GM21737 (cell line): ENCODE measurements around the gene CMIP.
"Not testable (repeated sequence)": the region's sequence is repeated elsewhere in the genome, so short reads cannot be mapped to it uniquely, and the experiment has no call there.

Source experiments
- ATAC-seq: cut with Tn5 transposase; IDR thresholded peaks from one replicate; pipeline ENCODE4 v1.9.1; 2021; ENCODE audit warnings: mild to moderate bottlenecking, moderate library complexity; ENCODE audit not compliant: unreplicated experiment

The CMIP gene

DNA sequence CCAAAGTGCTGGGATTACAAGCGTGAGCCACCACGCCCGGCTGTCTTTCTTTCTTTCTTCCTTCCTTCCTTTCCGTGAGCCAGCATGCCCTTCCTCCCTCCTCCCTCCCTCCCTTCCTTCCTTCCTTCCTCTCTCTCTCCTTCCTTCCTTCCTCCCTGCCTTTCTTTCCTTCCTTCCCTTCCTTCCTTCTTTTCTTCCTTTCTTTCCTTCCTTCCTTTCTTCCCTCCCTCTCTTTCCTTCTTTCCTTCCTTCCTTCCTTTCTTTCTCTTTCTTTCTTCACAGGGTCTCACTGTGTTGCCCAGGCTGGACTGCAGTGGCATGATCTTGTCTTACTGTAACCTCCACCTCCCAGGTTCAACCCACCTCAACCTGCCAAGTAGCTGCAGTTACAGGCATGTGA is 283.8 kb downstream of the CMIP start:
- ATAC-seq = no peak

DNA sequence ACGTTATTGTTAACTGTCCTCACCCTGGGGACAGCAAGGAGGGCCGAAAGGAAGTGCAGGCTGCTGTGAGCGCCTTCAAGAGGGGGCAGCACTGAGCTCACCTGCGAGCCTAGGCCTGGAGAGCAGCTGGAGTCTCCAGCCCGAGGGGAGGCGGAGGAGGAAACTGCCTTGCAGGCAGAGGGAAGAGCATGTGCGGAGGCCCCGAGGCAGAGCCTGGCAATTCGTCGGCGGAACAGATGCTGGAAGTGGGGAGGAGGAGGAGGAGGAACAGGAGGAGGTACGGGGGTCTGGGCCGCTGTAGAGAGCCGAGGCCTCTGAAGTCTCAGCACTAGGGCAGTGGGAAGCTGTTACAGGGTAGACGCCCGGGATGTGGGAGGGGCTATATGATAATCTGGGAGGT is 284.8 kb downstream of the CMIP start:
- no peak for ATAC-seq

DNA sequence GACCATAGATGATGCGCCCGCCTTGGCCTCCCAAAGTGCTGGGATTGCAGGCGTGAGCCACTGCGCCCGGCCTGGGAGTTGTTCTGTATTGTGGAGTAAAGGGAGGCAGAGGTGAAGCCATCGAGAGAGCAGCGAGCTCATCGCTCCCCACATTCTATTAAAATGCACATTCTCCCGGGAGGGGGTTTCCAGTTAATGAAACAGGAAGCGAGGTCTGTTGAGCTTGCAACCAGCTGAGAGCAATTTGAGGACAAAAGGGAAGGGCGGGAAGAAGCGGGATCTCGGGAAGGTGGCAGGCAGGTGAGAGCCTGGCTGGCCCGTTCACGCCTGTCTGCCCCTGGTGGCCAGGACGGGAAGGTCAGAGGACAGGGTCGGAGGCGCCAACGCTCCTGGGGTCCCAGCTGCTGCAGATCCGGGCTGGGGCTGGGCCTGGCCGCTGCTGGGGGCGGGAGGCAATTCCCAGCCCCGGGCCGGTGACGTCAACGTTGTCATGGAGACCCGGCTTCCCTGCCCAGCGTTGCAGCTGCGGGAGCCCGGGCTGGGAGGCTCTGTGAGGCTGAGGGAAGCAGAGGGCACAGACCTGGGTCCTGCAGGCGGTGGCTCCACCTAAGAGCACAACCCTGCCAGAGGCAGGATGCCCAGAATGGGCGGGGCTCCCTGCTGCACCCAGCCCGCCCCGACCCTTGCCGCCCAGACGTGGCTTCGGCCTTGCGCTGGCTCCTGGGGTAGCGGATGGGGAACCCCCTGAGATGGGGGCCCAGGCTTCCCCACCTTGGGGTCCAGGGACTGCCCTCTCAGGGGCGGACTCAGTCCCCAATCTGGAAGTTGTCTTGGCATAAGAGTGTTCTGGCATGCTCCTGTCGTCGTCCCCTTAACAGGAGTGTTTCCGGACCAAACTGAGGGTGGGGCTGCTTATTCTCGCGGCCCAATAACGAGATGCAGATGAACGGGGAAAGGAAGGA is 285.8 kb downstream of the CMIP start:
- peak; percentile 65 for ATAC-seq

DNA sequence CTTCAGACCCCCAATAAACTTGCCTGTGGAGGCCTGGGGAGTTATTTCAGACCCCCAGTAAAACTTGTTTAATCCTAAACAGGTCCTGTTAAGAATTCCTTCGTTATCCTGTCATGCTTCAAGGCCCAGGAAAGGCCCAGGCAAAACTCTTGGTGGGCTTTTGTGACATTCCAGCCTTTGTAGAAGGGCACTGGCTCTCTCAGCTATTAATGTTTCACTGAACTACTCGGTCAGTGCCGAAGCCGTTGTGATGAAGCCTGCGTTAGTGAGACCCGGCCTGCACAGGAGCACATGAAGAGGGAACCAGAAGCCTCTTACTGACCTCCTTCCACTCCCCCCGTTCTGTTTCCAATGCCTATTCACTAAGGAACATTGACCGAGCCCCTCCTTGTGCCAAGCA is 287.0 kb downstream of the CMIP start:
- ATAC-seq = no peak

DNA sequence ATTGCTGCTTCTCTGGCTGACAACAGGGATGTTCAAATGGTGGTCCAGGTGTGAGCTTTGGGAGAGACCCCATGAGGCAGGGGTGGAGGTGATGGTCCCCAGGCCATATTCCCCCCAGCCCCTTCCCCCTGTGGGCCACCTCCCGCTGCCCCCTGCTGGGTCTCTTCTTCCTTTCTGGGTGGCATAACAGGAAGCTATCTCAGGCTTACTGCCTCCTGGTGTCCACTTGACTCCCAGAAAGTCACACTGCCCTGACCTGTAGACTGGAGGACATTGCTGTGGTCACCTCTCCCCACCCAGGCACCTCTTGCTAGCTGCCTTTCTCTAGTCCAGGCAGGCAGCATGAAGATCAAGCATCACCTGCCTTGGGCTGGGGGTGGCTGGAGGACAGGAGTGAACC is 288.1 kb downstream of the CMIP start:
- no peak for ATAC-seq

DNA sequence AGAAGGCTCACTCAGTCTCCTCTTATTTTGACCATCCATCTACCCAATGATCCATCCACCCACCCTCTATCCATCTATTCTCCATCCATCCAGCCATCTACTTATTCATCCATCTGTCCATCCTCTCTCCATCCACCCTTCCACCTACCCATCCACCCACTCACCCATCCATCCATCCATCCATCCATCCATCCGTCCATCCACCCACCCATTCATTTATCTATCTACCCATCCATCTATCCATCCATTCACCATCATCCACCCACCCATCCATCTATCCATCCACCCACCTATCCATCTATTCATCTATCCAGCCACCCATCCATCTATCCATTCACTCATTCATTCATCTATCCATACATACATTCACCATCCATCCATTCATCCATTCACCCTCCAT is 288.7 kb downstream of the CMIP start:
- no peak for ATAC-seq

DNA sequence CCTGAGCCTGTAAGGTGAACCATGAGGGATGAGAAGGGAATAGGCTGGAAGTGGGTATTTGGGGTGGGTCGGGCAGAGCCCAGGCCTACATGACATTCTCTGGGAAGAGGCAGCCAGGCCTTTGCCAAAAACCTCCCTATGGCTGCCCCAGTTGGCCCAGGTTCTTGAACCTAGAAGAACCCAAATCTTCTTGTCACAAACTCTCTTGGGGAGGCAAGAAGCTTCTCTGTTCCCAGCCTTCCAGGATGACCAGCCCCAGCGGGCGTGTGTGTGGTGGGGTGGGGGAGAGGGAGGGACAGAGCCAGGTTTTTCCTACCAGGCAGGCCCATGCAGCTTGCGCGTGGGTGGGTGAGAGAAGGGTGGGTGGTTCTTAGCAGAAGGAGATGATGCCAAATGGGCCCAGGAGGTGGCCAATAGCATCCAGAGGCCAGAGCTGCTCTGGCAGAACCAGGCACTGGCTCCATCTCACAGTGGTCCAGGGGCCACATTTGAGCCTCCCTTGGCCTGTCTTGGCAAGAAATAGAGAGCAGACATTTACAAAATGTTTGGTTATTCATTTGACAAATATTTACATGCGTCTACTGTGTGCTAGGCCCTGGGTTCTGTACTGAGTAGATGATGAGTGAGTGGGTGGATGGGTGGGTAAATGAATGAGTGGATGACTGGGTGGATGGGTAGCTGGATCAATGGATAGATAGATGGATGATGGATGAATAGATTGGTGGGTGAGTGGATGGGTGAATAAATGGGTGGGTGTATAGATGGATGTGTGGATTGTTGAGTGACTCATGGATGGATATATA is 290.2 kb downstream of the CMIP start:
- ATAC-seq = no peak

DNA sequence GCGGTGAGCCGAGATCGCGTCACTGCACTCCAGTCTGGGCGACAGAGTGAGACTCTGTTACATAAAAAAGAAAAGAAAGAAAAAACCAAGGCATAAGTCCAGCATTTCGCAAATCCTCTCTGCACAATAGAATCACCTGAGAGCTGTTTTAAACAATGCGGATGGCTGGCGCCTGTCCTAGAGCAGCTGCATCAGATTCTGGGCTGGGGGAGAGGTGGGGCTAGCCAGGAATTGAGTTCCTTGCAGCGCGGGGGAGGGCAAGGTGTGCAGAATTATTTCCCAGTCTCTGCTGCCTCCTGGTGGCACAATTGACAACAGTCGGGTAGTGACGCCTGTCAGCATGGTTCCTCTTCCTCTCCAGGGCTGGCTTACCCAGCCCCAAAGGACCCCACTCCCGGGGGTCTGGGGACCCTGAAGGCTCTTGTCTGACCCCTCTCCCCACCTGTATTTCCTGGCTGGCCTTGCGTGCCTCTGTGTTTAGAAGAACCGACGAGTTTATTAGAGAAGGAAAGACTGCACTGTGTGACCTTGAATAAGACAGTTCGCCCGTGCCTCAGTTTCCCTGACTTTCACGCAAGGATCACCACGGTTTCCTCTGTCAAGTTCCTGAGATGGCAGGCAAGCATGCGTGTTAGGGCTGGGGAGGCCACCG is 293.4 kb downstream of the CMIP start:
- ATAC-seq = peak; percentile 56

DNA sequence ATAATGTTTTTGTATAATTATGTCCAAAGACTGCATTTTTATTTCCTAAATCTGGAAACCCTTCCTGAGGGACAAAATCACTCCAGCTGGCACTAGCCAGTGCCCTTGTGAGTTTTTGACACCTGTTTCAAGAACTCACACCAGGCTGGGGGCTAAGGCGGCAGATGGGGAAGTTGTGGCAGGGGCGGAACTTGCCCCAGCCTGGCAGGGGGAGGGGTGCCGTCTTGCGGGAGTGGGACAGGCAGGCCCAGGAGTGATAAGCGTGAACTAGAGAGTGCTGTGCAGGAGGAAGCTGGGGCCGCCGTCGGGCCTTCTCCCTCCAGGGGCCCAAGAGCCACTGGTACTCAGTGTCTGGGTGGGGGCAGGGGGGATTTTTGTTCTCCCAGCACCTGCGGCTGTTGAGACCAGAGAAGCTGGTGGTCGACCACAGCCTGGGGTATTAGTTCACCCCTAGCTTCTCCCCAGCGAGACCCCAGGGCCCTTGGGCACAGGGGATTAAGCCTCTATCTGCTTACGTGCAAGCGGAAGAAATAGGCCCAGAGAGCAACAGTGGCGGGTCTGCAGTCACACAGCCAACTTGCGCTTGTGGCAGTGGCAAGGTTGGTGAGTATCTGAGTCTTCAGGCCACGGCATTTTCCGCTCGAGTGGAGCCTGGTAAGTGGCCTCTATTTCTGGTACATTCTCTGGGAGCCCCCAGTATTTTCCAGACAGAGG is 294.3 kb downstream of the CMIP start:
- ATAC-seq = no peak

DNA sequence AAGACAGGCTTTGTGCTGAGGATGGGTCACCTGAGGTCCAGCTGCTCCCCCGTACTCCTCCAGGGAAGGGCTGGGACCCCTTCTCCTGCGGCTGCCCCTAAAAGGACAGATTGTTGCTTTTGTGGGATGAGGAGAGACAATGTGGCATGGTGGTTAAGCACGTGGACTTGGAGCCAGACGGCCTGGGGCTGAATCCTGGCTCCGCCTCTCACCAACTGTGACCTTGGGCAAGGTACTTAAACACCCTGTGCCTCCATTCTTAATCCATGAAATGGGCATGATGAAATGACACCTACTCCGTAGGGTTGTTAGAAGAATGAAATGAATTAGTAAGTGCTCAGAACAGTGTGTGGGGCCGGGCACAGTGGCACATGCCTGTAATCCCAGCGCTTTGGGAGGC is 294.9 kb downstream of the CMIP start:
- ATAC-seq = no peak

DNA sequence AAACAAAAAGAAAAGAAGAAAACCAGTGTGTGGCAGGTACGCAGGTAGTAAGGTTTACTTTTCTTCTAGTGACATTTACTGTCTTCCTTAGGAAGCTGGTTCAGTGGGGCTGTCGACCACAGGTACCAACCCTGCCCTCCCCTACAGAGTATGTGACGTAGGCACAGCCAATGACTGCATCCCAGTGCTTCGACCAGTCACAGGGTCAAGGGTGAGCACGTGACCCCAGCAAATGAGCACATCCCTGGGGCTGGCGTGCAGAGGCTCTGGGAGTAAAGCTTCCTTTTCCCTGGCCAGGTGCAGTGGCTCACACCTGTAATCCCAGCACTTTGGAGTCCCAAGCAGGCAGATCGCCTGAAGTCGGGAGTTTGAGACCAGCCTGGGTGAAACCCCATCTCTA is 295.6 kb downstream of the CMIP start:
- peak; percentile 63 for ATAC-seq

DNA sequence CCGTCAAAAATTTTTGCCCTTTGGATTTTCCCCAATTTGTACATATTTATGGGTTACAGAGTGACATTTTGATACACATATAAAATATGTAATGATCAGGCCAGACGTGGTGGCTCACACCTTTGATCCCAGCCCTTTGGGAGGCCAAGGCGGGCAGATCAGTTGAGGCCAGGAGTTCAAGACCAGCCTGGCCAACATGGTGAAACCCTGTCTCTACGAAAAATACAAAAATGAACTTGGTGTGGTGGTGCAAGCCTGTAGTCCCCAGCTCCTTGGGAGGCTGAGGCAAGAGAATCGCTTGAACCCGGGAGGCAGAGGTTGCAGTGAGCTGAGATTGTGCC is 296.8 kb downstream of the CMIP start:
- not testable (repeated sequence) for ATAC-seq

DNA sequence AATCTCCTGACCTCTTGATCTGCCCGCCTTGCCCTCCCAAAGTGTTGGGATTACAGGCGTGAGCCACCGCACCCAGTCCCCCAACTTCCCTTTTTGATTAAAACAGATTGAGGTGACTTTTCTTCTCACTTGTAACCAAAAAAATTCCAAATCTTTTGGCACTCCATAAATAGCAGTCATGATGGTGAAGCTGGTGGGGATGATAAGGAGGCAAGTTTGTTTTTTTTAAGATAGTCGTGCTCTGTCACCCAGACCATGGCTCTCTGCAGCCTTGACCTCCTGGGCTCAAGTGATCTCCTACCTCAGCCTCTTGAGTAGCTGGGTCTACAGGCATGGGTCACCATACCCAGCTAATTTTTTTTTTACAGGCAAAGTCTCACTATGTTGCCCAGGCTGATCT is 299.8 kb downstream of the CMIP start:
- no peak for ATAC-seq

DNA sequence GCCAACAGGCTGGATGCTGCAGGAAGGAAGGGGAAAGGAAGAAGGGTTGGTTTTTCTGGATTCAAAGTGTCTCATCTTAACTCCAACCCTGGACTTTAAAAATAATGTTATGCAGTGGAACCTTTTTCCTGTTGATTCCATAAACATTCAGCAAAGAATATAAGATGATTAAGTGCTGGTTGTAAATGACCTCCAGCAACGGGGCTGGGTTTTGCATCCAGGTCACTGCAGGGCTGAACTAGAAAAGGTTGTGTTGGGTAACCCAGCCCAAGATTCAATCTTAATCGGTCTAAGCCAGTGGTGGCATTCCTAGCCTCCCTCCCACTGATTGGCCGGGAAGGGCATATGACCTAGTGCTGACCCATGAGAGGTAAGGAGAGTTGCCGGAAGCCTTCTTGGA is 300.3 kb downstream of the CMIP start:
- no peak for ATAC-seq

DNA sequence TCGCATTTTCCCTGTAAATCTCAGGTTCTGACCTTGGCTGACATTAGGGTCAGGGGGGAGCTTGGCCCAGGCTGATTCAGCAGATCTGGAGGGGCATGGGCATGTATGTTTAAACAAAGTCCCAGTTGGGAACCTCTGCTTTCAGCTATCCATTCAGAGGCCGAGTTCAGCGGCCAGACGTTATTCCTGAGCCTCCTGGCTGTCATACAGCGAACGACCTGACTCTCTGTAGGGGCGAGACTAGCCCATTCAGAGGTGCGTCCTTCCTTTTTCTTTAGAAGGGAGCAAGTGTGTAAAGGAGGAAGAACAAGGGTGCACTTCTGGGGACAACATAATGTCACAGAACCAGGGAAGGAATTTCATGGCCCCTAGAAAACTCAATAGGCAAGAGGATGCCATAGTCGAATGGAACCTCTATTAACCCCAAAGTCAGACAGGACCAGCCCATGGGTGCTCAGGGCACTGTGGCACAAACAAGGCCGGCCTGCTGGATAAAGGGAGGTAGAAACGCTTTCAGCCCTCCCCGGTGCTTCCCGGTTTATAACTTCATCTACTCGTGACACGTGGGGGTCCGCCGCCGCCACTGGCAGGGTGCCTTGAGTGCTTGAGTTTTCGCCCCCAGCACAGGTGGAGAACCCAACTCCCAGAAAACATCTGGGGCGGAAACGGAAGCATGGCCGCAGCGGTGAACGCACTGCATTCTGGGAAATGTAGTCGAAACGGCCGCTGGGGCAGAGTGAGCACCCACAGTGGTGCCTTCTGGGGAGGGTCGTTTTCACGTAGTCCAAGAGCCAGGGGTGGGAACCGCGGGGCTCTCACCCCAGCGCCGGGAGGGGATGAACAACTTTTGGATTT is 301.3 kb downstream of the CMIP start:
- ATAC-seq = peak; percentile 64

DNA sequence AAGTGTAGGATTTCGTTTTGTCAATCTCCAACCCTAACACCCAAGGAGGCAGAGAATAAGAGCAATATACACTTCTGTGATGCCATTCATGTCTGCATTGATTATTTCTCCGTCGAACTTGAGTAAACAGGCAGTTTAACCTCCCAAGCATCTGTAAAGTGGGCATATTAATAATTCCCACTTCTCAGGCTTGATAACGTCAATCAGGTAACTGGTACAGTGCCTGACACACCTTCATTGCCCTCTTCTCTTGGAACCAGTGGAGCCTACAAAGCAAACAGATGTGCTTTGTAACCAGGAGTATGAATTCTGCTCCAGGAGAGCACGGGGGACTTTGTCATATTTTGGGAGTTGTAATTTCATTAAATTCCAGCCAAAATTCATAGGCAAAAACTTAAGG is 302.0 kb downstream of the CMIP start:
- no peak for ATAC-seq

DNA sequence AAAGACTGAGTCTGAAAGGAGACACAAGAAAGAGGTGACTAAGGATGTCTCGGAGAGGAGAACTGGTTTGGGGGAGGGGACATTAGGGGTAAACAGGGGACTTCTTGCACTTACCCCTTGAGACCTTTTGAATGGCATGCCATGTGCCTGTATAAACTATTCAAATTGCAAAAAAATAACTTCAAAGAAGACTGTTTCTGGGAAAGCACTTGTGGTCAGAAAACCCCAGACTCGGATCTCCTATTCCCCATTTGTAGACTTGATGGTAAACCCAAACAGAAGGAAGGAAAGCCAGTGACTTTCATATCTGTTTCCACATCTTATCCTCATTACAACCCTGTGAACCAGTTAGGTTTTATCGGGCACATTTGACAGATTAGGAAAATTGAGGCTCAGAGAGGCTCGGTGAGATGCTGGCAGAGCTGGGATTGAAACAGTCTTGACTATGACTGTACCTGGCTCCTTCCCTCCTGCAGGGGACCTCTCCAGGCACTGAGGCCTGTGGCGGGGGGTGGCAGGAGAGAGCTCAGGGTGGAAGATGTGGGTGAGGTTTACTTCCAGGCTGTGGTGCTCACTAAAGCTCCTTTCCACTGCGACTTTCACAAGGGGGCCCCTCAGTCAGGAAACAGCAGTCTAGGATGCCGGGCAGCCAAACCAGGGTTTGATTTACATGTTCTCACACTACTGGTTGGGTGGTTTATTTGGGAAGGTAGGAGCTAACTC is 304.0 kb downstream of the CMIP start:
- ATAC-seq = no peak

DNA sequence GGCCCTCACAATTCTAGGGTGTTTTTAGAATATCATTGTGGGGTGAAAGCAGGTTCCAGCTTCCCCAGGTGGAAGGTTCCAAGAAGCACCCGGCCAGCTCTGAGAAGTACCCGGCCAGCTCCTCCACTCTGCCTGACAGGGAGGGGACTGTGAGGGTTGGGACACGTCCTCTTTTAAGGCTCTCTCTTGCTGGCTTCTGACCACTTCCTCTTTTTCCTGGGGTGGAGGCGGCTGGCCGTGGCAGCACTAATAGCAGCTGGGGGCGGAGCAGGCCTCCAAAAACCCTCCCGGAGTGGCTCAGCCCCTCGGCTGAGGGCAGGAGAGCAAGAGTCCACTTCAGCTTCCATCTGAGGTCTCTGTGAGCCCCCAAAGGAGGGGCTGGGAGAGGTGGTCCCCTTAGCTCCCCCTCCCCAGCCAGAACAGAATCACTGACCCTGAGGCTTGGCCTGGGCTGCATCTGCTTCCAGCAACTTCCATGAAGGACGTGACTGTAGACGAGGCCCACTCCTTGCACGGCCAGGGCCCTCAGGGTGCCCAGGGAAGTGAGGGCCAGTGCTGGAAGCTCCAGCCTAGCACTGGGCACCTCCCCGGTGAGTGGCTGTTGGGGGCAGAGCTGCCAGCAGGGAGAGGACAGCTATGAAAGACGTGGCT is 307.7 kb downstream of the CMIP start:
- peak; percentile 85 for ATAC-seq

DNA sequence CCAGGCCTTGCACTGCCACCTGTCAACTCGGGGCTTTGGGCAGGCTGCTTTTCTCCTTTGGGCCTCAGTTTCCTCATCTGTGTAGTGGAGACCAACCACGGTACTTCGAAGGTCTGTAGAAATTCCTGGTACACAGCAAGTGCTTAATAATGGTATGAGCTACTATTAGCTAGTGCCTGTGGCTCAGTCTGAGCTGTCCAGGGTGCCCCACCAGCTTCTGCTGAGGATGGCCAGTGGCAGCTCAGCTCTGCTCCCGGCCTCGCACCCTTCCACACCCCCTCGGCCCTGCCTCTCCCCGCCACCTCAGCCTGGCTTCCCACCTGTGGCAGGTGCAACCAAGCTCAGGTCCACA is 308.2 kb downstream of the CMIP start:
- ATAC-seq = no peak
